ENCODE measurements around the gene ZWILCH.

Gene ZWILCH

GRCh38 chr15:66563566-66564110 is 58.5 kb downstream of the ZWILCH start:
- H3K27ac ChIP-seq, result no peak overlapping the region
- CTCF ChIA-PET, result no interaction called here
- no peak for TF ChIP-seq CTCF (conservative IDR thresholded peaks at IDR 0.05; ENCODE audit: low read depth)
- POLR2A ChIA-PET (ENCODE audit: low non-redundant PET), result no interaction called here
- no peak for DNase-seq (ENCODE audit: low spot score)

- no peak for DNase-seq (ENCODE audit: low spot score)
- POLR2A ChIA-PET (ENCODE audit: low non-redundant PET), result no interaction called here
- no peak overlapping the region for H3K27ac ChIP-seq
- CTCF ChIA-PET, result no interaction called here
- no peak for TF ChIP-seq CTCF (conservative IDR thresholded peaks at IDR 0.05; ENCODE audit: low read depth)
These were observed 59.3 kb downstream of the ZWILCH start for GRCh38 chr15:66564136-66565041.

- H3K27ac ChIP-seq, result no peak overlapping the region
- ChIA-PET POLR2A (ENCODE audit: low non-redundant PET) (no interaction called here), CTCF (interaction anchor here (2.2 kb wide), 1 partner anchor 11 kb away, joined by 12 read pairs; no protein-coding TSS in a partner anchor)
- DNase-seq (ENCODE audit: low spot score), result no peak
- TF ChIP-seq CTCF (conservative IDR thresholded peaks at IDR 0.05; ENCODE audit: low read depth), result no peak
These were observed 60.1 kb downstream of the ZWILCH start for GRCh38 chr15:66565141-66565641.

GRCh38 chr15:66565741-66566144 is 60.6 kb downstream of the ZWILCH start, which contains the start of gene LCTL:
LCTL (minus strand) TSS chr15:66565998; CDS start chr15:66565365, 633 bp downstream.
- no peak within 1 kb of the TSS for H3K27ac ChIP-seq
- DNase-seq (ENCODE audit: low spot score), result peak; percentile 19

GRCh38 chr15:66566963-66567531 is 61.9 kb downstream of the ZWILCH start:
- CTCF ChIA-PET, result interaction anchor here (0.5 to 2.2 kb wide), 8 partner anchors 8 to 344 kb away, joined by 3 to 12 read pairs (median 4); no protein-coding TSS in a partner anchor
- peak; percentile 75 for DNase-seq (ENCODE audit: low spot score)
- POLR2A ChIA-PET (ENCODE audit: low non-redundant PET), result no interaction called here
- H3K27ac ChIP-seq, result no peak overlapping the region
- peak; percentile 86 for TF ChIP-seq CTCF (conservative IDR thresholded peaks at IDR 0.05; ENCODE audit: low read depth)

More at GRCh38 chr15:66565741-66566144, 60.6 kb downstream of the ZWILCH start, which contains the start of gene LCTL:
- ChIA-PET POLR2A (ENCODE audit: low non-redundant PET) (no interaction called here), CTCF (interaction anchor here (0.6 to 2.2 kb wide), 4 partner anchors 10 to 294 kb away, joined by 4 to 12 read pairs (median 4); no protein-coding TSS in a partner anchor)
- TF ChIP-seq CTCF (conservative IDR thresholded peaks at IDR 0.05; ENCODE audit: low read depth), result no peak

GRCh38 chr15:66567897-66568296 is 62.8 kb downstream of the ZWILCH start:
- no peak for DNase-seq (ENCODE audit: low spot score)
- ChIA-PET CTCF (interaction anchor here (0.7 kb wide), 1 partner anchor 17 kb away, joined by 3 read pairs; no protein-coding TSS in a partner anchor), POLR2A (ENCODE audit: low non-redundant PET) (no interaction called here)
- TF ChIP-seq CTCF (conservative IDR thresholded peaks at IDR 0.05; ENCODE audit: low read depth), result no peak
- H3K27ac ChIP-seq, result no peak overlapping the region
